ENCODE data around the gene CDC73. TPM values are rescaled to one million over a fixed set of nuclear protein-coding genes. Genes with fewer than 3 reads are reported as not detected.

Gene CDC73
- total RNA-seq, 2 donors from 2014 or later = 61.2 to 62.8 TPM

- no peak for ATAC-seq (ENCODE audit: insufficient number of reproducible peaks, low FRiP score, low read depth)
- no peaks in the 10 kb centered on the region for H3K27me3 ChIP-seq (replicated peaks; ENCODE audit: insufficient read depth)
- H3K4me1 ChIP-seq (ENCODE audit: control insufficient read depth in 1 of 2, low read depth in 2 of 2) = peaks cover 10 to 29% of the 10 kb centered on the region in 2 donors
These were observed 17.9 kb upstream of the CDC73 start for GRCh38 chr1:193103759-193104501.

DNA sequence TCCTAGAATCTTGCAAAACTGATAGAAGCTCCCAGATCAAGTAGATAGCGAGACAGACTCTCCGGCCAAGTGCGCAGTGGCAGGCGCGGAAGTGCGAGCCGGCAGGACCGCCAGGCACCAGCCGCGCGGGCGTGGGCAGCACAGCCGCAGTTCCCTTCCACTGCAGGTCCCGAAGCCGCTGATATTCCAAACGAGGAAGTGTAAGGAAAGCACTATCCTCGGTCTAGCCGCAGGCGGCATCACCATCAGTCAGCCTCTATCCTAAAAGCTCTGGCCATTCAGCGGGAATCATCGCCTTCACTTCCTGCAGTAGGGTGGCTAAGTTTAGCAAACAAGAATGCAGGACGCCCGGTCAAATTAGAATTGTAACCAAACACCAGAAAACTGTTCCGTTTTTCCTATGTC lies 17.3 kb upstream of the CDC73 start:
- Histone ChIP-seq H3K27me3 (replicated peaks; ENCODE audit: insufficient read depth) (no peaks in the 10 kb centered on the region), H3K9me3 (no peaks in the 10 kb centered on the region), H3K27ac (peak overlapping the region; percentile 89 to 93), H3K4me3 (peak overlapping the region; percentile 74), H3K36me3 (peaks cover 10% of the 10 kb centered on the region), H3K4me1 (ENCODE audit: control insufficient read depth in 1 of 2, low read depth in 2 of 2) (peaks cover 10 to 29% of the 10 kb centered on the region in 2 donors)
- no peak for DNase-seq (ENCODE audit: low spot score)
- ATAC-seq (ENCODE audit: insufficient number of reproducible peaks, low FRiP score, low read depth) = no peak
- no peak for TF ChIP-seq CTCF (IDR thresholded peaks at IDR 0.05)

More at GRCh38 chr1:193103759-193104501, 17.9 kb upstream of the CDC73 start:
- Histone ChIP-seq H3K27ac (peak overlapping the region; percentile 89 to 93), H3K9me3 (no peaks in the 10 kb centered on the region), H3K4me3 (peak overlapping the region; percentile 74), H3K36me3 (peaks cover 15% of the 10 kb centered on the region)
- no peak for DNase-seq (ENCODE audit: low spot score)
- TF ChIP-seq CTCF (IDR thresholded peaks at IDR 0.05) = no peak

DNA sequence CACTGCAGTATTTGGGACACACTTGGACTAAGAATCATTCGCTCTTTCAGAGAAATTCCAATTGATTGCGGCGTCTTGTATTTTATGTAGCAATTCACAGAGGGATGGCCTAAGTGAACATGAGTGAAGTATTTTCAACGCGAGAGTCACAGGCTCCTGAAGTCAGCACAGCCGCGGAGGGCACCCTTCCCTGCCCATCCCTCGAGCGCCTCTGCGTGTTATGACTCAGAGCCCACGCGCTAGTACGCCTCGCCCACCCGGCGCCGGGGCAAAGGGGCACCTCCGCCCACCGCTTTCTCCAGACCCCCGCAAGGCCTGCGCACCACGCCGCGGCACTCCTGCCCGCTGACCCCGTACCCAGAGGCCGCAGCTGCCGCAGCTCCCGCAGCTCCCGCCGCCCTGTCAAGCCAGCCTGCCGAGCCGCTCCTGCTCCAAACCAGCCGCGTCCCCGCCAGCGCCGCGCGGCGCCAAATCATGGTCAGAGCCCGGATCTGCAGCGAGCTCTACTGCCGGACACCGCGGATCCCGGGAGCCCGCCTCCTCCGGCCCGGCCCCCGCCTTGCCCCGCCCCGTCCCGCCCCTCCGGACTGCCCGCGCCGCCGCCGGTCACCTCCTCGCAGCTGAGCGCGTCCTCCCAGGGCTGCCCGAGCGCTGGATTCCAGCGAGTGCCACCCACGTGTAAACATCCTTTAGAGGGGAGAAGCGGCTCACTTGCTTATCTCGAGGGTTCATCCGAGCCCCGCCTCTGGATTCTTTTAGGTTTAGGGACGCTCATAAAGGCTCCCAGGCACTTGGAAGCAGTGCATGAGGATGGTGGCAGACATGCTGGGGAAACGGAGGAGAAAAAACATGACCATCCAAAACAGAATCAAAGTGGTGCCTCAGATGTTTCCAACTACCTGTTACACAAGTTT lies 16.7 kb upstream of the CDC73 start, which contains the start of gene GLRX2:
Gene GLRX2, minus strand, starts transcription at position 508 of the 914 bp plus-strand sequence. Its CDS starts 32 bp downstream, at position 476.
- no peaks in the 10 kb centered on the region for H3K9me3 ChIP-seq
- DNase-seq (ENCODE audit: low spot score) (peak; percentile 62), ATAC-seq (ENCODE audit: insufficient number of reproducible peaks, low FRiP score, low read depth) (peak; percentile 88)
- H3K4me3 ChIP-seq = peak within 1 kb of the TSS; percentile 74
- peaks cover 10 to 29% of the 10 kb centered on the region in 2 donors for H3K4me1 ChIP-seq (ENCODE audit: control insufficient read depth in 1 of 2, low read depth in 2 of 2)
- no peaks in the 10 kb centered on the region for H3K27me3 ChIP-seq (replicated peaks; ENCODE audit: insufficient read depth)
- TF ChIP-seq CTCF (IDR thresholded peaks at IDR 0.05) = peak; percentile 23
- peaks cover 3% of the 10 kb centered on the region for H3K36me3 ChIP-seq
- peak within 1 kb of the TSS; percentile 89 to 93 for H3K27ac ChIP-seq

- H3K27ac ChIP-seq = peak overlapping the region; percentile 89 to 93
- no peaks in the 10 kb centered on the region for H3K27me3 ChIP-seq (replicated peaks; ENCODE audit: insufficient read depth)
- peaks cover 10 to 29% of the 10 kb centered on the region in 2 donors for H3K4me1 ChIP-seq (ENCODE audit: control insufficient read depth in 1 of 2, low read depth in 2 of 2)
- no peaks in the 10 kb centered on the region for H3K36me3 ChIP-seq
- no peak for TF ChIP-seq CTCF (IDR thresholded peaks at IDR 0.05)
- DNase-seq (ENCODE audit: low spot score) (no peak), ATAC-seq (ENCODE audit: insufficient number of reproducible peaks, low FRiP score, low read depth) (no peak)
- H3K4me3 ChIP-seq = peak overlapping the region; percentile 74
- H3K9me3 ChIP-seq = no peaks in the 10 kb centered on the region
These were observed 16.0 kb upstream of the CDC73 start for GRCh38 chr1:193105821-193106177.

GRCh38 chr1:193108471-193108870 lies 13.4 kb upstream of the CDC73 start:
- no peak overlapping the region for H3K4me3 ChIP-seq
- H3K4me1 ChIP-seq (ENCODE audit: control insufficient read depth in 1 of 2, low read depth in 2 of 2) = peaks cover 5 to 16% of the 10 kb centered on the region in 2 donors
- ATAC-seq (ENCODE audit: insufficient number of reproducible peaks, low FRiP score, low read depth) (no peak), DNase-seq (ENCODE audit: low spot score) (no peak)
- no peaks in the 10 kb centered on the region for H3K36me3 ChIP-seq
- no peak overlapping the region for H3K27ac ChIP-seq
- no peaks in the 10 kb centered on the region for H3K27me3 ChIP-seq (replicated peaks; ENCODE audit: insufficient read depth)
- no peak for TF ChIP-seq CTCF (IDR thresholded peaks at IDR 0.05)
- H3K9me3 ChIP-seq = no peaks in the 10 kb centered on the region
